IMR-90 (cell line): ENCODE measurements around the gene SERPINA12. TPM values are rescaled to one million over a fixed set of nuclear protein-coding genes. Genes with fewer than 3 reads are reported as not detected.

Experiments used
- ATAC-seq: fragments of 200-7000 bp; cut with Tn5 transposase; 2 replicates; pipeline ENCODE4 v1.9.1; 2020; ENCODE audit warnings: low read depth, mild to moderate bottlenecking, moderate library complexity
- BruUV-seq: library from RNA; stranded (reverse); fragments of 400-500 nt; replicated peaks from 2 replicates; lab custom pipeline; 2021; lab: Mats Ljungman, UMichigan
- CTCF ChIA-PET: fragments of 300-600 bp; formaldehyde crosslinking; extraction: SDS; loops from one replicate; lab custom pipeline; 2021; ENCODE audit warnings: antibody characterized with exemption; lab: Yijun Ruan, JAX
- POLR2A ChIA-PET: fragments of 300-600 bp; sonication (Branson Sonifier 250); formaldehyde crosslinking; loops from one replicate; lab custom pipeline; 2022; ENCODE audit warnings: antibody characterized with exemption; ENCODE audit not compliant: unreplicated experiment; lab: Charles Lee
- DNase-seq: peaks from one replicate; pipeline ENCODE4 v3.0.0; 2013
- H2AFZ ChIP-seq: replicated peaks from 2 replicates; pipeline ENCODE3; 2013; ENCODE audit warnings: low read length, mild to moderate bottlenecking; ENCODE audit not compliant: poor library complexity
- H2AK5ac ChIP-seq: 2 replicates; pipeline ENCODE4 v1.6.1; 2013; ENCODE audit warnings: low read depth, low read length, inconsistent platforms
- H2AK9ac ChIP-seq: replicated peaks from 2 replicates; pipeline ENCODE3; 2013; ENCODE audit warnings: mild to moderate bottlenecking, low read depth, low read length, moderate library complexity; ENCODE audit not compliant: poor library complexity
- H2BK120ac ChIP-seq: 2 replicates; pipeline ENCODE4 v1.6.1; 2013; ENCODE audit warnings: low read depth, low read length, inconsistent platforms
- H2BK15ac ChIP-seq: 3 replicates; pipeline ENCODE4 v1.6.1; 2013; ENCODE audit warnings: low read depth, low read length, inconsistent platforms
- H2BK20ac ChIP-seq: 2 replicates; pipeline ENCODE4 v1.6.1; 2013; ENCODE audit warnings: low read depth, mild to moderate bottlenecking, inconsistent platforms, low read length, moderate library complexity
- H2BK5ac ChIP-seq: 2 replicates; pipeline ENCODE4 v1.6.1; 2013; ENCODE audit warnings: mild to moderate bottlenecking, low read depth, low read length, inconsistent platforms; ENCODE audit not compliant: poor library complexity, severe bottlenecking
- H3K14ac ChIP-seq: replicated peaks from 2 replicates; pipeline ENCODE4 v1.6.1; 2013; ENCODE audit warnings: low read depth, low read length, inconsistent platforms
- H3K18ac ChIP-seq: 2 replicates; pipeline ENCODE4 v1.6.1; 2013; ENCODE audit warnings: low read depth, low read length, control low read depth
- H3K23ac ChIP-seq: 2 replicates; pipeline ENCODE4 v1.6.1; 2013; ENCODE audit warnings: low read depth, low read length, inconsistent platforms
- H3K27ac ChIP-seq: 2 replicates; pipeline ENCODE4 v1.5.1; 2013; ENCODE audit warnings: mild to moderate bottlenecking, control low read depth, low read length; ENCODE audit not compliant: insufficient read depth
- H3K27me3 ChIP-seq: 2 replicates; pipeline ENCODE4 v1.6.1; 2013; ENCODE audit warnings: low read length; ENCODE audit not compliant: control insufficient read depth, insufficient read depth
- H3K36me3 ChIP-seq: 2 replicates; pipeline ENCODE4 v1.6.1; 2013; ENCODE audit warnings: low read length, mixed read lengths; ENCODE audit not compliant: control insufficient read depth, insufficient read depth
- H3K4ac ChIP-seq: 2 replicates; pipeline ENCODE4 v1.6.1; 2013; ENCODE audit warnings: low read depth, low read length, inconsistent platforms
- H3K4me1 ChIP-seq: 2 replicates; pipeline ENCODE4 v1.6.1; 2013; ENCODE audit warnings: low read length, mixed read lengths; ENCODE audit not compliant: control insufficient read depth, insufficient read depth
- H3K4me2 ChIP-seq: 2 replicates; pipeline ENCODE4 v1.6.1; 2013; ENCODE audit warnings: low read depth, mild to moderate bottlenecking, control low read depth, low read length, moderate library complexity
- H3K4me3 ChIP-seq: 2 replicates; pipeline ENCODE4 v1.5.1; 2013; ENCODE audit warnings: low read depth, mild to moderate bottlenecking, control low read depth, low read length, moderate library complexity; ENCODE audit not compliant: insufficient read depth
- H3K56ac ChIP-seq: 2 replicates; pipeline ENCODE4 v1.6.1; 2013; ENCODE audit warnings: low read length, inconsistent platforms; ENCODE audit not compliant: insufficient read depth; ENCODE audit errors: extremely low read depth
- H3K79me1 ChIP-seq, 2 experiments: 2 replicates each; pipeline ENCODE4 v1.6.1; 2013; ENCODE audit warnings: low read length in 2 of 2, inconsistent platforms in 1 of 2, low read depth in 1 of 2
- H3K9ac ChIP-seq: 2 replicates; pipeline ENCODE4 v1.6.1; 2013; ENCODE audit warnings: low read depth, low read length, control low read depth
- H3K9me1 ChIP-seq: 2 replicates; pipeline ENCODE4 v1.6.1; 2013; ENCODE audit warnings: low read length, inconsistent platforms; ENCODE audit not compliant: insufficient read depth
- H3K9me3 ChIP-seq: 2 replicates; pipeline ENCODE4 v1.6.1; 2013; ENCODE audit warnings: low read length; ENCODE audit not compliant: control insufficient read depth, insufficient read depth
- H4K20me1 ChIP-seq: 2 replicates; pipeline ENCODE4 v1.6.1; 2013; ENCODE audit warnings: low read length, inconsistent platforms; ENCODE audit not compliant: insufficient read depth
- H4K5ac ChIP-seq: 2 replicates; pipeline ENCODE4 v1.6.1; 2013; ENCODE audit warnings: mild to moderate bottlenecking, low read depth, low read length, control low read depth
- H4K8ac ChIP-seq, 2 experiments: 2 replicates each; pipeline ENCODE4 v1.6.1; 2013; ENCODE audit warnings: low read depth in 2 of 2, low read length in 2 of 2, control low read depth in 1 of 2, inconsistent platforms in 1 of 2
- H4K91ac ChIP-seq: 2 replicates; pipeline ENCODE4 v1.6.1; 2013; ENCODE audit warnings: low read depth, low read length, inconsistent platforms; ENCODE audit not compliant: insufficient read depth
- FOS ChIP-seq: fragments of 150-350 bp; IDR thresholded peaks from 2 replicates; pipeline ENCODE4 v1.6.1; 2016; ENCODE audit warnings: low read depth, low read length
- MAFK ChIP-seq: IDR thresholded peaks from 2 replicates; pipeline ENCODE4 v1.6.1; 2012; ENCODE audit warnings: low read depth, low read length, improper control_type of control experiment
- MAZ ChIP-seq: IDR thresholded peaks from 2 replicates; pipeline ENCODE4 v1.6.1; 2012; ENCODE audit warnings: low read depth, mild to moderate bottlenecking, low read length, improper control_type of control experiment, moderate library complexity, borderline replicate concordance
- MXI1 ChIP-seq: IDR thresholded peaks from 2 replicates; pipeline ENCODE4 v1.6.1; 2012; ENCODE audit warnings: low read depth, mild to moderate bottlenecking, low read length, moderate library complexity, borderline replicate concordance
- RAD21 ChIP-seq: IDR thresholded peaks from 2 replicates; pipeline ENCODE4 v1.6.1; 2012; ENCODE audit warnings: low read length, improper control_type of control experiment
- RCOR1 ChIP-seq: IDR thresholded peaks from 2 replicates; pipeline ENCODE4 v1.6.1; 2012; ENCODE audit warnings: mild to moderate bottlenecking, low read length, improper control_type of control experiment; ENCODE audit not compliant: insufficient replicate concordance
- RFX5 ChIP-seq: IDR thresholded peaks from 2 replicates; pipeline ENCODE4 v1.8.0; 2012; ENCODE audit warnings: low read depth, mild to moderate bottlenecking, low read length, moderate library complexity
- WGBS, 2 experiments: methylation state at CpG; one replicate each; pipeline versions ENCODE4 v1.1.5 to v1.1.7; 2013; ENCODE audit warnings: missing lambda C conversion rate in 2 of 2; ENCODE audit not compliant: insufficient read length in 1 of 2; ENCODE audit errors: extremely low coverage in 2 of 2; 5-methylcytosine and 5-hydroxymethylcytosine counted together
- dilution Hi-C: fragments of 300-500 bp; cut with HindIII; formaldehyde crosslinking; loops from one replicate; pipeline ENCODE4 v1.14.3; 2018; ENCODE audit warnings: low sequenced_read_pairs; ENCODE audit not compliant: unreplicated experiment
- in situ Hi-C: fragments of 300-500 bp; cut with MboI; formaldehyde crosslinking; loops from 3 replicates; pipeline ENCODE4 v1.14.3; 2019; ENCODE audit warnings: low sequenced_read_pairs, inconsistent platforms, mixed read lengths
- intact Hi-C: fragments of 100-400 bp; cut with micrococcal nuclease; formaldehyde crosslinking; loops from 2 replicates; pipeline ENCODE4 v1.10.0; 2022
- polyA plus RNA-seq, 3 experiments: library from polyadenylated mRNA; depleted of rRNA; stranded (reverse); fragments of >200 nt; gene quantifications; 2 replicates each; pipeline ENCODE4 v1.2.3, GENCODE V29; 2012; ENCODE audit warnings: low replicate concordance in 1 of 3
- total RNA-seq: library from RNA; depleted of rRNA; stranded (reverse); fragments of >200 nt; gene quantifications from 2 replicates; pipeline ENCODE4 v1.2.3, GENCODE V29; 2012
- TF ChIP-seq, protein P1 (sequence below): fragments of 150-350 bp; IDR thresholded peaks from 2 replicates; pipeline ENCODE4 v1.6.1; 2016; ENCODE audit warnings: low read depth, mild to moderate bottlenecking, low read length, moderate library complexity, borderline replicate concordance
- TF ChIP-seq, protein P2 (sequence below): fragments of 150-350 bp; IDR thresholded peaks from 2 replicates; pipeline ENCODE4 v1.6.1; 2017; ENCODE audit warnings: mild to moderate bottlenecking, antibody characterized with exemption, low read length, low read depth

SERPINA12 gene
- total and polyA plus RNA-seq, 2 of the 4 experiments (the other 2 are of a cell fraction), result not detected

DNA sequence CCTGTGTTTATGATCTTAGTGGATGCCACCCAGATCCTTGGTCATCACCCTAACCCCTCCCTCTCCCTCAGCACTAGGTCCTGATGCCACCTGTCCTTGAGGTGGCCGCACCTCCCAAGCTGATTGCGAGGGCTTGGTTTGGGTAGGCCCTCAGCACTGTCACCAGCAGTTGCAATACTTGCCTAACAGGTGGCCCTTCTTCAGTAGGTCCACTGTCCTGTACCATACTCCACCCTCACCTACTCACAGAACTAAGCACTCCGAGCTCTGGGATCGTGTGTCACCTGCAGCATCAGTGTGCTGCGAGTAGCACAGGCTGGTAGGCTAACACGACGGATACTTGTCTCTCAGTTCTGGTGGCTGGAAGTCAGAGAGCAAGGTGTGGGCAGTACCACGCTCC, 14.0 kb upstream of the SERPINA12 start:
- Histone ChIP-seq H3K23ac (no peak overlapping the region), H3K14ac (no peak overlapping the region), H3K9me1 (no peaks in the 10 kb centered on the region), H4K5ac (no peak overlapping the region), H4K20me1 (no peaks in the 10 kb centered on the region), H3K4me3 (no peak overlapping the region), H2BK5ac (no peak overlapping the region), H3K27me3 (no peaks in the 10 kb centered on the region), H2BK120ac (no peak overlapping the region), H3K18ac (no peak overlapping the region), H4K91ac (no peak overlapping the region), H3K4ac (no peak overlapping the region), H2BK15ac (no peak overlapping the region), H2AFZ (no peak overlapping the region), H3K4me1 (no peaks in the 10 kb centered on the region), H3K56ac (no peak overlapping the region), H2AK5ac (no peak overlapping the region), H4K8ac (no peak overlapping the region), H3K9ac (no peak overlapping the region), H3K79me1 (no peaks in the 10 kb centered on the region), H2BK20ac (no peak overlapping the region), H3K36me3 (no peaks in the 10 kb centered on the region), H3K27ac (no peak overlapping the region), H3K4me2 (no peak overlapping the region), H3K9me3 (peaks cover 2% of the 10 kb centered on the region), H2AK9ac (no peak overlapping the region)
- TF ChIP-seq FOS (no peak), MAFK (no peak), MAZ (no peak), RAD21 (no peak), RCOR1 (no peak), RFX5 (no peak), MXI1 (no peak)
- TF ChIP-seq, protein P1, sequence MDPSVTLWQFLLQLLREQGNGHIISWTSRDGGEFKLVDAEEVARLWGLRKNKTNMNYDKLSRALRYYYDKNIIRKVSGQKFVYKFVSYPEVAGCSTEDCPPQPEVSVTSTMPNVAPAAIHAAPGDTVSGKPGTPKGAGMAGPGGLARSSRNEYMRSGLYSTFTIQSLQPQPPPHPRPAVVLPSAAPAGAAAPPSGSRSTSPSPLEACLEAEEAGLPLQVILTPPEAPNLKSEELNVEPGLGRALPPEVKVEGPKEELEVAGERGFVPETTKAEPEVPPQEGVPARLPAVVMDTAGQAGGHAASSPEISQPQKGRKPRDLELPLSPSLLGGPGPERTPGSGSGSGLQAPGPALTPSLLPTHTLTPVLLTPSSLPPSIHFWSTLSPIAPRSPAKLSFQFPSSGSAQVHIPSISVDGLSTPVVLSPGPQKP, result no peak
- TF ChIP-seq, protein P2, sequence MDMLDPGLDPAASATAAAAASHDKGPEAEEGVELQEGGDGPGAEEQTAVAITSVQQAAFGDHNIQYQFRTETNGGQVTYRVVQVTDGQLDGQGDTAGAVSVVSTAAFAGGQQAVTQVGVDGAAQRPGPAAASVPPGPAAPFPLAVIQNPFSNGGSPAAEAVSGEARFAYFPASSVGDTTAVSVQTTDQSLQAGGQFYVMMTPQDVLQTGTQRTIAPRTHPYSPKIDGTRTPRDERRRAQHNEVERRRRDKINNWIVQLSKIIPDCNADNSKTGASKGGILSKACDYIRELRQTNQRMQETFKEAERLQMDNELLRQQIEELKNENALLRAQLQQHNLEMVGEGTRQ, result no peak
- DNase-seq (no peak), ATAC-seq (no peak)
- POLR2A ChIA-PET, result no interaction called here
- CTCF ChIA-PET, result no interaction called here
- no CpG with 5 or more reads among the region's 8 CpGs for WGBS, 2 experiments
- intact Hi-C loops (no loop called here), dilution Hi-C loops (no loop called here), in situ Hi-C loops (no loop called here)
- no TSS peak for BruUV-seq
